ENCODE results near the gene PDZD2. TPM values are rescaled to one million over a fixed set of nuclear protein-coding genes. Genes with fewer than 3 reads are reported as not detected.

Gene PDZD2
- total RNA-seq, 1 experiment from 2014 or later = 0.37 TPM

- no peaks in the 10 kb centered on the region for H3K9me2 ChIP-seq (ENCODE audit: insufficient read depth)
- no peak for ATAC-seq
- no peak overlapping the region for H2AFZ ChIP-seq (ENCODE audit: low read depth, low read length, poor library complexity, severe bottlenecking)
- H3K4me2 ChIP-seq (ENCODE audit: low read length) = no peak overlapping the region
- no peaks in the 10 kb centered on the region for H3K36me3 ChIP-seq (ENCODE audit: control insufficient read depth in 1 of 2, insufficient read depth in 2 of 2, low read length in 2 of 2)
- no peaks in the 10 kb centered on the region for H3K9me3 ChIP-seq (ENCODE audit: control insufficient read depth in 1 of 2, insufficient read depth in 1 of 2, low read depth in 1 of 2, low read length in 2 of 2)
- no peaks in the 10 kb centered on the region for H3K79me2 ChIP-seq (ENCODE audit: insufficient read depth, low read length)
- BruUV-seq (replicated peaks) = no TSS peak
- TF ChIP-seq RAD21 (IDR thresholded peaks at IDR 0.05; ENCODE audit: low read depth) (no peak), EZH2 (IDR thresholded peaks at IDR 0.05) (no peak), EZH2phosphoT487 (IDR thresholded peaks at IDR 0.05; ENCODE audit: borderline replicate concordance) (no peak), YY1 (IDR thresholded peaks at IDR 0.05; ENCODE audit: extremely low read depth, insufficient replicate concordance, low read depth, low read length) (no peak), ZBTB33 (IDR thresholded peaks at IDR 0.05; ENCODE audit: extremely low read depth, insufficient replicate concordance, low read length) (no peak), SP1 (IDR thresholded peaks at IDR 0.05; ENCODE audit: low read depth) (no peak), SRF (IDR thresholded peaks at IDR 0.05; ENCODE audit: low read depth) (no peak), JUND (IDR thresholded peaks at IDR 0.05) (no peak), ZNF274 (IDR thresholded peaks at IDR 0.05; ENCODE audit: low read depth, low read length) (no peak), POLR2AphosphoS5 (IDR thresholded peaks at IDR 0.05; ENCODE audit: low read depth, low read length) (no peak), ELF1 (IDR thresholded peaks at IDR 0.05; ENCODE audit: borderline replicate concordance, low read depth) (no peak), FOSL1 (IDR thresholded peaks at IDR 0.05; ENCODE audit: low read depth) (no peak), CBX3 (IDR thresholded peaks at IDR 0.05; ENCODE audit: low read depth) (no peak), ZFX (IDR thresholded peaks at IDR 0.05) (no peak), EGR1 (IDR thresholded peaks at IDR 0.05; ENCODE audit: low read depth) (no peak), CTCF (IDR thresholded peaks at IDR 0.05 in 2 of 3, conservative IDR thresholded peaks at IDR 0.05 in 1 of 3; ENCODE audit: borderline replicate concordance in 1 of 3, insufficient read depth in 1 of 3, low read depth in 2 of 3, low read length in 2 of 3) (no peak), REST (IDR thresholded peaks at IDR 0.05; ENCODE audit: low read depth) (no peak), POLR2A (IDR thresholded peaks at IDR 0.05; ENCODE audit: borderline replicate concordance, extremely low read depth, insufficient read depth, insufficient read length) (no peak)
- DNase-seq (ENCODE audit: low read depth, low spot score) = no peak
- H3K4me1 ChIP-seq (ENCODE audit: control insufficient read depth in 1 of 2, insufficient read depth in 2 of 2, low read length in 2 of 2) = no peaks in the 10 kb centered on the region
- H4K20me1 ChIP-seq (ENCODE audit: insufficient read depth) = no peaks in the 10 kb centered on the region
- no peaks in the 10 kb centered on the region for H3K27me3 ChIP-seq (ENCODE audit: insufficient read depth, low read length)
- intact Hi-C loops (cut with micrococcal nuclease) = no loop called here
- ChIA-PET RAD21 (ENCODE audit: low non-redundant PET in 1 of 2, low total read pairs in 2 of 2, uncharacterized antibody in 2 of 2, unreplicated experiment in 2 of 2) (no interaction called here), POLR2A (no interaction called here), CTCF (no interaction called here)
- H3K27ac ChIP-seq (ENCODE audit: low read depth, low read length) = no peak overlapping the region
- no peak overlapping the region for H3K9ac ChIP-seq (ENCODE audit: low read length)
- H3K4me3 ChIP-seq (replicated peaks in 1 of 2; ENCODE audit: low read depth in 1 of 2, low read length in 2 of 2) = no peak overlapping the region
Measured at GRCh38 chr5:31701642-31702299, 62.8 kb downstream of the PDZD2 start.
